AG04449 (cell line): Measurements from ENCODE around the gene DGKB.

Source experiments
- CTCF ChIA-PET: fragments of 350-600 bp; formaldehyde crosslinking; extraction: SDS; loops from one replicate; lab custom pipeline; 2021; ENCODE audit warnings: antibody characterized with exemption; lab: Yijun Ruan, JAX
- POLR2A ChIA-PET: fragments of 400-600, 350-600 bp; formaldehyde crosslinking; extraction: SDS; loops from one replicate; lab custom pipeline; 2020; ENCODE audit warnings: antibody characterized with exemption, inconsistent platforms; lab: Yijun Ruan, JAX
- DNase-seq: peaks from one replicate; pipeline ENCODE4 v3.0.0-alpha.2; 2010; ENCODE audit warnings: low read depth, low spot score
- H3K4me3 ChIP-seq: 2 replicates; pipeline ENCODE4 v1.5.1; 2011; ENCODE audit warnings: low read depth, mild to moderate bottlenecking, control low read depth, low read length
- TF ChIP-seq, protein P1 (sequence below): IDR thresholded peaks from one replicate; pipeline ENCODE4 v1.5.1; 2011; ENCODE audit warnings: mild to moderate bottlenecking, moderate library complexity, low read length, control low read depth, inconsistent platforms; ENCODE audit not compliant: insufficient read depth; ENCODE audit errors: missing control alignments

Gene DGKB

DNA sequence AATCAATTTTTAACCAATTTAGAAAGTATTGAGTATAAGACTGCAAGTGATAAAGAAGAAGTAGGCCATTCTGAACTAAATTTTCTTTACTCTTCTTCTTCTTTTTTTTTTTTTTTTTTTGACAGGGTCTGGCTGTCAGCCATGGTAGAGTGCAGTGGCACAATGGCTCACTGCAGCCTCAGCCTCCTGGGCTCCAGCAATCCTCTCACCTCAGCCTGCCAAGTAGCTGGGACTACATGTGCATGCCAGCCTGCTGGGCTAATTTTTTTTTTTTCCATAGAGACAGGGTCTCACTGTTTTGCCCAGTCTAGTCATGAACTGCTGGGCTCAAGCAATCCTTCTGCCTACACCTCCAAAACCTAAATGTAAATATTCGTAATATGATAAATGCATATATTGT lies 63.2 kb downstream of the DGKB start:
- DNase-seq, result no peak
- ChIA-PET POLR2A (no interaction called here), CTCF (no interaction called here)
- TF ChIP-seq, protein P1, sequence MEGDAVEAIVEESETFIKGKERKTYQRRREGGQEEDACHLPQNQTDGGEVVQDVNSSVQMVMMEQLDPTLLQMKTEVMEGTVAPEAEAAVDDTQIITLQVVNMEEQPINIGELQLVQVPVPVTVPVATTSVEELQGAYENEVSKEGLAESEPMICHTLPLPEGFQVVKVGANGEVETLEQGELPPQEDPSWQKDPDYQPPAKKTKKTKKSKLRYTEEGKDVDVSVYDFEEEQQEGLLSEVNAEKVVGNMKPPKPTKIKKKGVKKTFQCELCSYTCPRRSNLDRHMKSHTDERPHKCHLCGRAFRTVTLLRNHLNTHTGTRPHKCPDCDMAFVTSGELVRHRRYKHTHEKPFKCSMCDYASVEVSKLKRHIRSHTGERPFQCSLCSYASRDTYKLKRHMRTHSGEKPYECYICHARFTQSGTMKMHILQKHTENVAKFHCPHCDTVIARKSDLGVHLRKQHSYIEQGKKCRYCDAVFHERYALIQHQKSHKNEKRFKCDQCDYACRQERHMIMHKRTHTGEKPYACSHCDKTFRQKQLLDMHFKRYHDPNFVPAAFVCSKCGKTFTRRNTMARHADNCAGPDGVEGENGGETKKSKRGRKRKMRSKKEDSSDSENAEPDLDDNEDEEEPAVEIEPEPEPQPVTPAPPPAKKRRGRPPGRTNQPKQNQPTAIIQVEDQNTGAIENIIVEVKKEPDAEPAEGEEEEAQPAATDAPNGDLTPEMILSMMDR, result no peak
- no peak overlapping the region for H3K4me3 ChIP-seq

DNA sequence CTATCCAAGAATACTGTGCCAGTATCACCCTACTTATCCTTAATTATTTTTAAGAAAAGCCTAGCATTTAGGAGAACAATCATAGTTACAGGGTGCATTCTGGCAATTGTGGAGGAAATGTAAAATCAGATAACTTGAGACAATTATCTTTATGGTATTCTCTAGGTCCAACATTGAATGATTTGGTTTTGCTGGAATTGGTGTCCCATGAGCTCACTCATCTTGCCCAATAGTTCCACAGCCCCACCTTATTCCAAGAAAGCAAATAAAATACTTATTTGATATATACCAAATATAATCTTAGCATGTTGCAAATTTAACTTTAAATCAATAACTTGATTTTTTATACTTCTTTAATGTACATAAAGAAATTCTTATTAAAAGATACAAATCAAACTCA lies 65.3 kb downstream of the DGKB start:
- TF ChIP-seq, protein P1, result no peak
- ChIA-PET POLR2A (no interaction called here), CTCF (no interaction called here)
- H3K4me3 ChIP-seq, result no peak overlapping the region
- DNase-seq, result no peak

DNA sequence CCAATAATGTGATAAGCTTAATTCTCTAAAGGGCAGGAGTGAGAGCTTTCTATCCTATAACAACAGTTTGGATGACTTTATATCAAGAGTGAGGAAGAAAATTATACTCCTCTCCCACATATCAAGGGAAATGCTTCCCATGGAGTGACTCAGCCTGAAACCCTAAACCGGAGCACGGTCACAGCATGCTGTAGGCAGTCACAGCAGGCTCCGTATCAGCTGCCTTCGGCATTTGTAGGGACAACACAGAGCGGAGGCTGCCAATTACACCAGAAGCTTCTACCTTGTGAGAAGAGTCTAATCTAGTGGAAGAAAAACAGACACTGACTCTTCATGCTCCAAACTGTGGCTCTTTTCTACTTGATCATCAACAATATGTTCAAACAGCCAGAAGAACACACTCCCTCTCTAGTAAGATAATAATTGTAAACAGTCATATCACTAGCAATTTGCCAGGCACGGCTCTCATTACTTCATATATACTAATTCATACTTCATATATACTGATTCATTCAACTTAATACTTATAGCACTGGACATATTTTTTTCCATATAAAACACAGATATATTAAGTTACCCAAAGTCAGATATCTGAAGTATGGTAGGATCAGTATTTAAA lies 65.9 kb downstream of the DGKB start:
- no peak overlapping the region; the same call in 1 of the 2 replicates for H3K4me3 ChIP-seq
- ChIA-PET POLR2A (interaction anchor here (1.1 kb wide), 1 partner anchor 96 kb away, joined by 3 read pairs; no protein-coding TSS in a partner anchor), CTCF (interaction anchor here (0.8 to 1.3 kb wide), 3 partner anchors 15 to 88 kb away, joined by 3 to 4 read pairs (median 3); no protein-coding TSS in a partner anchor)
- TF ChIP-seq, protein P1, result no peak
- DNase-seq, result no peak

DNA sequence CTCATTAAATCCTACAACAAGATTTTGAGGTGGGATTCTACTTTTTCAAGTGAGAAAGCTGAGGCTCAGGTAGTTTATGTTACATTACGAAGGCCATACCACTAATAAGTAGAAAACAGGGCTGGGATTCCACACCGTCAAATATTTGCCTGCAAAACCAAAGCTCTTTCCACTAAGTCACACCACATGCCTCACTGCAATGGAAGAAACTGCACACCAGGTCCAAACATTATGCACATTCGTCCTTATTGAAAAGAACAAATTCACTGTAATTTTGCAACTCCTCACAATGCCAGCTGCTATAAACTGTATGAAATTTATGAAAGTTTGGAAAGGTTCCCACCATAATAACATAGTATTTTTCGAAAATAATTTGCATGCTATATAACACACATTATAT lies 66.5 kb downstream of the DGKB start:
- CTCF ChIA-PET, result interaction anchor here (0.8 to 1.3 kb wide), 3 partner anchors 15 to 88 kb away, joined by 3 to 4 read pairs (median 3); no protein-coding TSS in a partner anchor
- TF ChIP-seq, protein P1, result no peak

DNA sequence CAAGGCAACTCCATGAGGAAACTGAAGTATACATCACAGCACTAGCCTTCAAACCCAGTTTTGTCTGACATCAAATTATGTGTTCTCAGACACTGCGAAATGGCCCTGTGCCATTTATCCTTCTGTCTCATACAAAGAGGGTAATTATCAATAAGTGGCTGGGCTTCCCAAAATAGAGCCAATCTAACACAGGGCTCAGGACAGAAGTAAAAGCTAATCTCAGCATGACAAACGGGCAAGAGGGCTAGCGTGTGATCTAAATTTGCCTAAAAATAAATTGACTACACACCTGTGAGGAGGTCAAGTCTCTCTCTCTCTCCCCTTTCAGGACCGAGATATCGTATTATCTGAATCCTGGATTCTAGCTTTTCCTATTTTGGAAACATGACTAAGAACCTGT lies 67.2 kb downstream of the DGKB start:
- no peak overlapping the region for H3K4me3 ChIP-seq
- DNase-seq, result no peak
- ChIA-PET POLR2A (no interaction called here), CTCF (interaction anchor here (1.2 to 1.3 kb wide), 2 partner anchors 14 to 89 kb away, joined by 3 read pairs; no protein-coding TSS in a partner anchor)
- TF ChIP-seq, protein P1, result no peak

More for the DNA sequence above, 66.5 kb downstream of the DGKB start:
- POLR2A ChIA-PET, result interaction anchor here (1.1 kb wide), 1 partner anchor 95 kb away, joined by 3 read pairs; no protein-coding TSS in a partner anchor
- no peak overlapping the region for H3K4me3 ChIP-seq
- DNase-seq, result no peak

DNA sequence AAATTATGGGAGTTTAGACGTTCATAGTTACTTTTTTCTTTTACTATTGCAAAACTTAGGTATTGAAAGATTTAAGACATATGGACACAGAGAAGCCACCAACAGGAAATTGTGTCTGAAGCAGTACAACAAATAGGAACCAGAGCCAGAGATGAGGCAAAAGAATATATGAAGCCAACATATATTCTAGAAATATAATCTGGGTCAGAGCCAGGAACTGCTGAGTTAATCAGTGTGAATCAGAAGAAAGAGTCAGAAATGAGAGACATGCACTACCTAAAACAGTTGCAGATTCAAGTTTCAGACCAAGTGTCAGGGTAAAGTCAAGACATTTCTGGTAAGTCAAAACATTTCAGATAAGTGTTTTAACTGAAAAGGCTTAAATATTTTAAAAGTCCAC lies 67.7 kb downstream of the DGKB start:
- TF ChIP-seq, protein P1, result no peak
- no peak overlapping the region for H3K4me3 ChIP-seq
- no peak for DNase-seq
- ChIA-PET CTCF (no interaction called here), POLR2A (interaction anchor here (1.3 to 1.5 kb wide), 2 partner anchors 13 to 16 kb away, joined by 4 to 8 read pairs; no protein-coding TSS in a partner anchor)
